Fibroblast of lung (primary cell): ENCODE results near the gene EPB41L5. TPM values are rescaled to one million over a fixed set of nuclear protein-coding genes. Genes with fewer than 3 reads are reported as not detected.
"Not testable (repeated sequence)": the region's sequence is repeated elsewhere in the genome, so short reads cannot be mapped to it uniquely, and the experiment has no call there.

Experiments
- DNase-seq, 2 donors: peaks; one replicate each; pipeline versions ENCODE4 v3.0.0 to v3.0.0-alpha.2; 2010; ENCODE audit warnings: low read depth in 2 of 2
- H2AFZ ChIP-seq: 2 replicates; pipeline ENCODE4 v1.5.1; 2012; ENCODE audit warnings: low read length, control low read depth, inconsistent platforms
- H3K27ac ChIP-seq: 2 replicates; pipeline ENCODE4 v1.5.1; 2011; ENCODE audit warnings: low read length, control low read depth; ENCODE audit not compliant: insufficient read depth
- H3K27me3 ChIP-seq: 2 replicates; pipeline ENCODE4 v1.5.1; 2011; ENCODE audit warnings: mild to moderate bottlenecking, low read length; ENCODE audit not compliant: control insufficient read depth, insufficient read depth
- H3K36me3 ChIP-seq: 2 replicates; pipeline ENCODE4 v1.5.1; 2011; ENCODE audit warnings: low read length; ENCODE audit not compliant: control insufficient read depth, insufficient read depth
- H3K4me1 ChIP-seq: 2 replicates; pipeline ENCODE4 v1.5.1; 2011; ENCODE audit warnings: low read length; ENCODE audit not compliant: control insufficient read depth, insufficient read depth; ENCODE audit errors: extremely low read depth
- H3K4me2 ChIP-seq: 2 replicates; pipeline ENCODE4 v1.5.1; 2011; ENCODE audit warnings: low read length, control low read depth; ENCODE audit not compliant: insufficient read depth; ENCODE audit errors: extremely low read depth
- H3K4me3 ChIP-seq, 4 experiments: fragments of 200-600 bp in 1 of 4; sonication (generic) in 1 of 4; replicated peaks in 1 of 4; 2 replicates each; pipeline ENCODE4 v1.5.1; 2011 to 2016; ENCODE audit warnings: low read length in 4 of 4, low read depth in 3 of 4, mild to moderate bottlenecking in 3 of 4, control low read depth in 2 of 4, inconsistent platforms in 1 of 4, mixed read lengths in 1 of 4; ENCODE audit not compliant: insufficient read depth in 1 of 4; ENCODE audit errors: control extremely low read depth in 1 of 4
- H3K79me2 ChIP-seq: 2 replicates; pipeline ENCODE4 v1.5.1; 2012; ENCODE audit warnings: mild to moderate bottlenecking, low read length, inconsistent platforms; ENCODE audit not compliant: control insufficient read depth, insufficient read depth
- H3K9ac ChIP-seq: 2 replicates; pipeline ENCODE4 v1.5.1; 2011; ENCODE audit warnings: mild to moderate bottlenecking, low read length, control low read depth; ENCODE audit not compliant: insufficient read depth
- H3K9me3 ChIP-seq: 2 replicates; pipeline ENCODE4 v1.5.1; 2012; ENCODE audit warnings: low read depth, low read length; ENCODE audit not compliant: control insufficient read depth, insufficient read depth
- H4K20me1 ChIP-seq: 2 replicates; pipeline ENCODE4 v1.5.1; 2011; ENCODE audit warnings: low read length; ENCODE audit not compliant: control insufficient read depth, insufficient read depth; ENCODE audit errors: extremely low read depth
- CTCF ChIP-seq, 2 donors: IDR thresholded peaks in 1 of 2; conservative IDR thresholded peaks in 1 of 2; 1 replicate in 1 of 2; 2 replicates in 1 of 2; pipeline ENCODE4 v1.5.1; 2011 to 2012; ENCODE audit warnings: low read length in 2 of 2, control low read depth in 1 of 2, inconsistent platforms in 1 of 2, low read depth in 1 of 2, mild to moderate bottlenecking in 1 of 2
- EZH2 ChIP-seq: IDR thresholded peaks from 2 replicates; pipeline ENCODE4 v1.5.1; 2012; ENCODE audit warnings: low read length, control low read depth, mild to moderate bottlenecking; ENCODE audit errors: missing control alignments
- polyA plus RNA-seq, 2 donors: library from polyadenylated mRNA; depleted of rRNA in 1 of 2; stranded (reverse) in 1 of 2; unstranded in 1 of 2; fragments of >200 nt; gene quantifications; 2 replicates each; pipeline ENCODE4 v1.2.1, GENCODE V29; 2011 to 2012; ENCODE audit warnings: missing spikeins in 1 of 2
- total RNA-seq: library from RNA; depleted of rRNA; stranded (reverse); fragments of >200 nt; gene quantifications from 2 replicates; pipeline ENCODE4 v1.2.1, GENCODE V29; 2014

EPB41L5 gene
- total and polyA plus RNA-seq, 2 donors (not counting 1 experiment from before 2014, with no cell fraction given): 10.6 to 16.2 TPM

DNA sequence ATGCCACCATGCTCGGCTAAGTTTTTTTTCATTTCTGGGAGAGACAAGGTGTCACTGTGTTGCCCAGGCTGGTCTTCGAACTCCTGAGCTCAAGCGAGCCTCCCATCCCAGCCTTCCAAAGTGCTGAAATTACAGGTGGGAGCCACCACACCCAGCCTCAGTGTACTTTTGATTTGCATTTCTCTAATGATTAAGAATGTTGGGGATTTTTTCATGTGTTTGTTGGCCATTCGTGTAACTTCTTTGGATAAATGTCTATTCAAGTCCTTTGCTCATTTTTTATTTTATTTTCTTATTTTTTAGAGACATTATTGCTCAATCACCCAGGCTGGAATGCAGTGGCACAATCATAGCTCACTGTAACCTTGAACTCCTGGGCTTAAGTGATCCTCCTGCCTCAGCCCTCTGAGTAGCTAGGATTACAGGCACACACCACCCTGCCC, 137.2 kb downstream of the EPB41L5 start:
- TF ChIP-seq EZH2 (no peak), CTCF (conservative IDR thresholded peaks at IDR 0.05 in 1 of 2, IDR thresholded peaks at IDR 0.05 in 1 of 2; ENCODE audit: low read depth in 1 of 2, low read length in 2 of 2) (no peak)

GRCh38 chr2:120155308-120155707, 142.4 kb downstream of the EPB41L5 start:
- Histone ChIP-seq H3K4me3 (no peak overlapping the region), H3K79me2 (no peaks in the 10 kb centered on the region), H2AFZ (no peak overlapping the region), H3K4me2 (no peak overlapping the region), H4K20me1 (no peaks in the 10 kb centered on the region), H3K9me3 (no peaks in the 10 kb centered on the region), H3K27ac (no peak overlapping the region), H3K36me3 (no peaks in the 10 kb centered on the region), H3K4me1 (no peaks in the 10 kb centered on the region), H3K9ac (no peak overlapping the region), H3K27me3 (no peaks in the 10 kb centered on the region)
- DNase-seq: no peak
- TF ChIP-seq CTCF (conservative IDR thresholded peaks at IDR 0.05 in 1 of 2, IDR thresholded peaks at IDR 0.05 in 1 of 2; ENCODE audit: low read depth in 1 of 2, low read length in 2 of 2) (no peak), EZH2 (no peak)

More for the DNA sequence above, 137.2 kb downstream of the EPB41L5 start:
- no peak for DNase-seq
- Histone ChIP-seq H3K9ac (no peak overlapping the region), H2AFZ (no peak overlapping the region), H3K9me3 (no peaks in the 10 kb centered on the region), H3K4me1 (no peaks in the 10 kb centered on the region), H3K79me2 (no peaks in the 10 kb centered on the region), H3K27ac (no peak overlapping the region), H3K4me2 (no peak overlapping the region), H4K20me1 (no peaks in the 10 kb centered on the region), H3K4me3 (no peak overlapping the region), H3K27me3 (no peaks in the 10 kb centered on the region), H3K36me3 (no peaks in the 10 kb centered on the region)

DNA sequence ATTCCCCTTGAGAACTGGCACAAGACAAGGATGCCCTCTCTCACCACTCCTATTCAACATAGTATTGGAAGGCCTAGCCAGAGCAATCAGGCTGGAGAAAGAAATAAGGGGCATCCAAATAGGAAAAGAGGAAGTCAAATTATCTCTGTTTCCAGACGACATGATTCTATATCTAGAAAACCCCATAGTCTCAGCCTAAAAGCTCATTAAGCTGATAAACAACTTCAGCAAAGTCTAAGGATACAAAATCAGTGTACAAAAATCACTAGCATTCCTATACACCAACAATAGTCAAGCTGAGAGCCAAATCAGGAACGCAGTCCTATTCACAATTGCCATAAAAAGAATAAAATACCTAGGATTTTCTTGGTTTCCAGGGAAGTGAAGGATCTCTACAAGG, 145.8 kb downstream of the EPB41L5 start:
- H3K9me3 ChIP-seq, H3K27ac ChIP-seq: not testable (repeated sequence)

More for the DNA sequence above, 145.8 kb downstream of the EPB41L5 start:
- H2AFZ ChIP-seq, H3K79me2 ChIP-seq, H3K36me3 ChIP-seq, H3K4me3 ChIP-seq, H3K27me3 ChIP-seq, H3K9ac ChIP-seq, H4K20me1 ChIP-seq, DNase-seq, H3K4me1 ChIP-seq, H3K4me2 ChIP-seq: not testable (repeated sequence)
